Measurements from ENCODE around the gene SMIM38.

- no peak for TF ChIP-seq CTCF (IDR thresholded peaks at IDR 0.05)
- no peak for TF ChIP-seq POLR2A (IDR thresholded peaks at IDR 0.05)
Observed at GRCh38 chr11:69138265-69138664, 17.5 kb upstream of the SMIM38 start.

All from body of pancreas (tissue), 4 donors.